ENCODE results near the gene NFATC1. TPM values are rescaled to one million over a fixed set of nuclear protein-coding genes. Genes with fewer than 3 reads are reported as not detected.
"Not testable (repeated sequence)": the region's sequence is repeated elsewhere in the genome, so short reads cannot be mapped to it uniquely, and the experiment has no call there.

Gene NFATC1
- total and polyA plus RNA-seq, 9 donors, result 7.0 to 17.1 (median 12.6) TPM

- Histone ChIP-seq H3K27ac (ENCODE audit: low read length) (no peak overlapping the region), H3K9me3 (replicated peaks; ENCODE audit: control insufficient read depth, low read depth, low read length) (no peaks in the 10 kb centered on the region), H3K36me3 (ENCODE audit: control insufficient read depth, insufficient read depth, low read length) (peaks cover 10% of the 10 kb centered on the region), H3K4me1 (ENCODE audit: control insufficient read depth, insufficient read depth, low read length) (peaks cover 11% of the 10 kb centered on the region), H3K27me3 (ENCODE audit: control insufficient read depth, insufficient read depth, low read length) (no peaks in the 10 kb centered on the region), H3K4me3 (ENCODE audit: low read length) (no peak overlapping the region)
- 57% methylated on average over 6 of the region's 13 CpGs for WGBS (ENCODE audit: insufficient coverage)
- no peak for DNase-seq
These were observed 81.3 kb downstream of the NFATC1 start for GRCh38 chr18:79476918-79477571.

GRCh38 chr18:79477711-79478483, 82.2 kb downstream of the NFATC1 start:
- Histone ChIP-seq H3K27me3 (ENCODE audit: control insufficient read depth, insufficient read depth, low read length) (no peaks in the 10 kb centered on the region), H3K4me1 (ENCODE audit: control insufficient read depth, insufficient read depth, low read length) (peaks cover 11% of the 10 kb centered on the region), H3K36me3 (ENCODE audit: control insufficient read depth, insufficient read depth, low read length) (peaks cover 3% of the 10 kb centered on the region), H3K9me3 (replicated peaks; ENCODE audit: control insufficient read depth, low read depth, low read length) (no peaks in the 10 kb centered on the region), H3K27ac (ENCODE audit: low read length) (no peak overlapping the region), H3K4me3 (ENCODE audit: low read length) (no peak overlapping the region)
- no peak for DNase-seq
- WGBS (ENCODE audit: insufficient coverage), result 81% methylated on average over 12 of the region's 22 CpGs

GRCh38 chr18:79478484-79479115, 82.9 kb downstream of the NFATC1 start:
- no peak overlapping the region for H3K27ac ChIP-seq (ENCODE audit: low read length)
- no peaks in the 10 kb centered on the region for H3K36me3 ChIP-seq (ENCODE audit: control insufficient read depth, insufficient read depth, low read length)
- WGBS (ENCODE audit: insufficient coverage), result 92% methylated on average over 30 of the region's 33 CpGs
- no peaks in the 10 kb centered on the region for H3K27me3 ChIP-seq (ENCODE audit: control insufficient read depth, insufficient read depth, low read length)
- no peaks in the 10 kb centered on the region for H3K9me3 ChIP-seq (replicated peaks; ENCODE audit: control insufficient read depth, low read depth, low read length)
- DNase-seq, result no peak
- H3K4me1 ChIP-seq (ENCODE audit: control insufficient read depth, insufficient read depth, low read length), result peaks cover 11% of the 10 kb centered on the region
- no peak overlapping the region for H3K4me3 ChIP-seq (ENCODE audit: low read length)

- WGBS (ENCODE audit: insufficient coverage), result 80% methylated on average over 23 of the region's 25 CpGs
- DNase-seq, result no peak
- no peaks in the 10 kb centered on the region for H3K36me3 ChIP-seq (ENCODE audit: control insufficient read depth, insufficient read depth, low read length)
These were observed 83.5 kb downstream of the NFATC1 start for GRCh38 chr18:79479116-79479760.

GRCh38 chr18:79479761-79480161, 84.0 kb downstream of the NFATC1 start:
- DNase-seq, result no peak
- no peaks in the 10 kb centered on the region for H3K9me3 ChIP-seq (replicated peaks; ENCODE audit: control insufficient read depth, low read depth, low read length)
- H3K4me3 ChIP-seq (ENCODE audit: low read length), result no peak overlapping the region
- 84% methylated on average over 20 of the region's 20 CpGs for WGBS (ENCODE audit: insufficient coverage)
- H3K27me3 ChIP-seq (ENCODE audit: control insufficient read depth, insufficient read depth, low read length), result no peaks in the 10 kb centered on the region
- peaks cover 21% of the 10 kb centered on the region for H3K4me1 ChIP-seq (ENCODE audit: control insufficient read depth, insufficient read depth, low read length)
- H3K36me3 ChIP-seq (ENCODE audit: control insufficient read depth, insufficient read depth, low read length), result no peaks in the 10 kb centered on the region
- H3K27ac ChIP-seq (ENCODE audit: low read length), result no peak overlapping the region

More at GRCh38 chr18:79479116-79479760, 83.5 kb downstream of the NFATC1 start:
- Histone ChIP-seq H3K9me3 (replicated peaks; ENCODE audit: control insufficient read depth, low read depth, low read length) (no peaks in the 10 kb centered on the region), H3K27ac (ENCODE audit: low read length) (no peak overlapping the region), H3K4me3 (ENCODE audit: low read length) (no peak overlapping the region), H3K27me3 (ENCODE audit: control insufficient read depth, insufficient read depth, low read length) (no peaks in the 10 kb centered on the region), H3K4me1 (ENCODE audit: control insufficient read depth, insufficient read depth, low read length) (peaks cover 16% of the 10 kb centered on the region)

GRCh38 chr18:79480171-79481045, 84.7 kb downstream of the NFATC1 start:
- Histone ChIP-seq H3K36me3 (ENCODE audit: control insufficient read depth, insufficient read depth, low read length) (no peaks in the 10 kb centered on the region), H3K4me1 (ENCODE audit: control insufficient read depth, insufficient read depth, low read length) (peaks cover 27% of the 10 kb centered on the region), H3K27me3 (ENCODE audit: control insufficient read depth, insufficient read depth, low read length) (no peaks in the 10 kb centered on the region), H3K4me3 (ENCODE audit: low read length) (no peak overlapping the region), H3K27ac (ENCODE audit: low read length) (peak overlapping the region; percentile 29), H3K9me3 (replicated peaks; ENCODE audit: control insufficient read depth, low read depth, low read length) (no peaks in the 10 kb centered on the region)
- WGBS (ENCODE audit: insufficient coverage), result 52% methylated on average over 38 of the region's 41 CpGs
- no peak for DNase-seq

- 67% methylated on average over 25 of the region's 26 CpGs for WGBS (ENCODE audit: insufficient coverage)
- H3K36me3 ChIP-seq (ENCODE audit: control insufficient read depth, insufficient read depth, low read length), result no peaks in the 10 kb centered on the region
- H3K4me3 ChIP-seq (ENCODE audit: low read length), result no peak overlapping the region
- peak overlapping the region; percentile 29 for H3K27ac ChIP-seq (ENCODE audit: low read length)
- no peaks in the 10 kb centered on the region for H3K27me3 ChIP-seq (ENCODE audit: control insufficient read depth, insufficient read depth, low read length)
- DNase-seq, result no peak
- H3K4me1 ChIP-seq (ENCODE audit: control insufficient read depth, insufficient read depth, low read length), result peaks cover 36% of the 10 kb centered on the region
- no peaks in the 10 kb centered on the region for H3K9me3 ChIP-seq (replicated peaks; ENCODE audit: control insufficient read depth, low read depth, low read length)
These were observed 85.5 kb downstream of the NFATC1 start for GRCh38 chr18:79481046-79481790.

GRCh38 chr18:79483393-79483792, 87.7 kb downstream of the NFATC1 start:
- H3K27ac ChIP-seq (ENCODE audit: low read length); H3K4me3 ChIP-seq (ENCODE audit: low read length); H3K9me3 ChIP-seq (replicated peaks; ENCODE audit: control insufficient read depth, low read depth, low read length); DNase-seq; H3K27me3 ChIP-seq (ENCODE audit: control insufficient read depth, insufficient read depth, low read length): not testable (repeated sequence)
- Histone ChIP-seq H3K4me1 (ENCODE audit: control insufficient read depth, insufficient read depth, low read length) (peaks cover 35% of the 10 kb centered on the region), H3K36me3 (ENCODE audit: control insufficient read depth, insufficient read depth, low read length) (peaks cover 16% of the 10 kb centered on the region)
- whole genome bisulfite sequencing (ENCODE audit: insufficient coverage), result 90% methylated on average over 25 of the region's 25 CpGs

- no peaks in the 10 kb centered on the region for H3K9me3 ChIP-seq (replicated peaks; ENCODE audit: control insufficient read depth, low read depth, low read length)
- H3K36me3 ChIP-seq (ENCODE audit: control insufficient read depth, insufficient read depth, low read length), result peaks cover 23% of the 10 kb centered on the region
- H3K4me3 ChIP-seq (ENCODE audit: low read length), result no peak overlapping the region
- 87% methylated on average over 12 of the region's 15 CpGs for WGBS (ENCODE audit: insufficient coverage)
- peaks cover 37% of the 10 kb centered on the region for H3K4me1 ChIP-seq (ENCODE audit: control insufficient read depth, insufficient read depth, low read length)
- no peaks in the 10 kb centered on the region for H3K27me3 ChIP-seq (ENCODE audit: control insufficient read depth, insufficient read depth, low read length)
- DNase-seq, result no peak
- H3K27ac ChIP-seq (ENCODE audit: low read length), result no peak overlapping the region
These were observed 88.3 kb downstream of the NFATC1 start for GRCh38 chr18:79483971-79484491.

Data from muscle of leg (tissue), 11 donors.